GM10266 (cell line): ENCODE data around the gene RFX4.

Experiments
- DNase-seq: peaks from one replicate; pipeline ENCODE4 v3.0.0; 2012; ENCODE audit errors: extremely low spot score
- TF ChIP-seq, protein P1 (sequence below): IDR thresholded peaks from 2 replicates; pipeline ENCODE4 v1.5.1; 2012; ENCODE audit warnings: mild to moderate bottlenecking, low read depth; ENCODE audit not compliant: control insufficient read depth, insufficient read depth; ENCODE audit errors: missing control alignments

RFX4 gene

DNA sequence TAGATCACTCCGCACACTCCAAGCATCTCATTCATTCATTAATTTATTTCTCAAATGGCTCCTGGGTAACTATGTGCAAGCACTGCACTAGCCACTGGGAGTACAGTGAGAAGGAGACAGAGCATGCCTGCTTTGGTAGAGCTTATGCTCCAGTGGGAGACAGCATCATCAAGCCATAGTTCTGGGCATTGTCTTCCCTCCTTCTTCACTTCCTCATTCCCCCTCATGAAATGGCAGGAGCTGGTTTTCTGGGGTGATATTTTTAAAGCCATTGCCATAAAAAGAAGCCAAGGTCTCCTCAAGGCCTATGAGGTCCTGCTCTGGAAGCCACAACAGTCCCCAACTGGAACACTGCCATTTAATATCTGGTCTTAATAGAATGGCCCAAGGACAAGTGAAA lies 171.5 kb downstream of the RFX4 start:
- DNase-seq: no peak
- TF ChIP-seq, protein P1, sequence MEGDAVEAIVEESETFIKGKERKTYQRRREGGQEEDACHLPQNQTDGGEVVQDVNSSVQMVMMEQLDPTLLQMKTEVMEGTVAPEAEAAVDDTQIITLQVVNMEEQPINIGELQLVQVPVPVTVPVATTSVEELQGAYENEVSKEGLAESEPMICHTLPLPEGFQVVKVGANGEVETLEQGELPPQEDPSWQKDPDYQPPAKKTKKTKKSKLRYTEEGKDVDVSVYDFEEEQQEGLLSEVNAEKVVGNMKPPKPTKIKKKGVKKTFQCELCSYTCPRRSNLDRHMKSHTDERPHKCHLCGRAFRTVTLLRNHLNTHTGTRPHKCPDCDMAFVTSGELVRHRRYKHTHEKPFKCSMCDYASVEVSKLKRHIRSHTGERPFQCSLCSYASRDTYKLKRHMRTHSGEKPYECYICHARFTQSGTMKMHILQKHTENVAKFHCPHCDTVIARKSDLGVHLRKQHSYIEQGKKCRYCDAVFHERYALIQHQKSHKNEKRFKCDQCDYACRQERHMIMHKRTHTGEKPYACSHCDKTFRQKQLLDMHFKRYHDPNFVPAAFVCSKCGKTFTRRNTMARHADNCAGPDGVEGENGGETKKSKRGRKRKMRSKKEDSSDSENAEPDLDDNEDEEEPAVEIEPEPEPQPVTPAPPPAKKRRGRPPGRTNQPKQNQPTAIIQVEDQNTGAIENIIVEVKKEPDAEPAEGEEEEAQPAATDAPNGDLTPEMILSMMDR: no peak

DNA sequence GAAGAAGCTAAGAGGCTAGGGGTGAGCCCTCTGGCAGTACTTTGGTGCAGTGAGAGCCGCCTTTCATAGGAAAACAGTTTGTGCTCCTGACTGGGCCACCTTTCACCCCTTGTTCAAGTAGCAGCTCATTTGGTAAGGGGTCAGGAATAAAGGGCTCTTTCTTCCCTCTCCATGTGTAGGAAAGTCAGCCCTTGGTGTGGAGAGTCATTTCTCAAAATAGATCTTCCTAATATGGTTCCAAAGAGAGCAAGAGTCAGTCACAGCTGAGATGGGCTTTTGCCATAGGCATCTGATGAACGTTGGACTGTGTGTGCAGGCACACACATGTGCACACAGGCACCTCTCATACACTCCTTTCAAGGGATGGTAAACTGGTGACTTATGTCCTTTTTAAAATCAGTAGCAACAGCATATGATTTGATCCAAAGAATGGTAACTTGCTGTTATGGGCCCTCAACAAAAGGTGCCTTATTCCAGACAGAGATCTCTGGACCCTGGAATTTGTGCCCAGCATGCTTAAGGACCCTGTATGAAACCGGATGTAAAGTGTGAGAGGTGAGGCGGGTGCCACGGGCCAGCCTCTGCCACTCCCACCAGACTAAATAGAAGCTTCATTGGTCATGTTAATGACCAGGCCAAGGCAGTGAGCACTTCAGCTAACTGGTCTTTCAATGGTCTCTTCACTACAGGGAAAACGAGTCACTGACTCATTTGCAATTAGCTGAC lies 175.0 kb downstream of the RFX4 start:
- DNase-seq: no peak
- TF ChIP-seq, protein P1: no peak

DNA sequence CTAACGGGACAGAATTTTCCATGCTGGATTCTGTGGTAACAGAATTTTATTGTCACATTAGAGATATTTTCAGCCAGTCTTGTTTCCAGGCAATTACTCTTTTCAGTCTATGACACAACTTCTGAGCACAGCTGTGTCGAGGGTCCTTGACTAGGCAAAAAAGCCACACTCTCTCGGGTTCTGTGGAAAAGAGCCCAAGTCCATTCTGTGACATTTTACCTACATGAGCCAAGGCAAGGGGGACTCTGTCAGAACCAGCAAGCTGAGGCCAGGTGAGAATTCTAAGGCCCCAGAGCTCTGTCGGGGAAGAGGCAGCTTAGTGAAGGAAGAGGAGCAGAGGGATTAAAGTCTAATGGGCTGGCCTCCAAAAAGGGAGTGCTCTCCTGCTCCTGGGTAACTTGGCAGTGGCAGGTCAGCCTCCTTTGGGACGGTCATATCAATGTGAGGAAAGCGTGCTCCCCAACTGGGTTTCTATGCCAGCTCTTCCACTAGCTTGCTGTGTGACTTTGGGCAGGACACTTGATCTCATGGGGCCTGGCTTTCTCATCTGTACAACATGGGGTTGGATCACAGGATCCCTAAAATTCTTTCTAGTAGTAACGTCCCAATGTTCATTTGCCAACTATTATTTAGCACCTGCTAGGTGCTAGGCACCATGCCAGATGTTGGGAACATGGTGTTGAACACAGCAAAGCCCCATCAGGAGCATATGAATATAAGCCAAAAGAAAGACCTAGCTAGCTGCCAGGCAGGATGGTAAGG lies 175.7 kb downstream of the RFX4 start:
- no peak for DNase-seq
- TF ChIP-seq, protein P1: no peak

- no peak for DNase-seq
- TF ChIP-seq, protein P1: no peak
Observed at GRCh38 chr12:106759526-106760183, 176.9 kb downstream of the RFX4 start.

DNA sequence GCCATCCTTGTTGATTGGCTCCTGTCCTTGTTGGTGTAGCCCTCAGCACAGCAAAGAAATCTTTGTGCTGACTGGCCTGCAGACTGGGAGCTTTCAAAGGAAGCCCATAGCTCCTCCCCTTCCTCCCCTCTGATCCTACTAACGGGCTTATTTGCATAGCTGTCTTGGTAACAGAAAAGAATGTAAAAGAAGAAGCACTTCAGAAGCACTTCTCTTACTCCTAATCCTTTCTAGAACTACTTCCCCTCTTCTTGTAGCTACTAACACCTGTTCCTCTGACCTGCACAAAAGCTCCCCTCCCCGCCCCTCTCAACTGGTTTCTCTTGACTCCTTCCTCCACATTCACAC lies 177.4 kb downstream of the RFX4 start:
- peak; percentile 74 for DNase-seq
- TF ChIP-seq, protein P1: no peak

DNA sequence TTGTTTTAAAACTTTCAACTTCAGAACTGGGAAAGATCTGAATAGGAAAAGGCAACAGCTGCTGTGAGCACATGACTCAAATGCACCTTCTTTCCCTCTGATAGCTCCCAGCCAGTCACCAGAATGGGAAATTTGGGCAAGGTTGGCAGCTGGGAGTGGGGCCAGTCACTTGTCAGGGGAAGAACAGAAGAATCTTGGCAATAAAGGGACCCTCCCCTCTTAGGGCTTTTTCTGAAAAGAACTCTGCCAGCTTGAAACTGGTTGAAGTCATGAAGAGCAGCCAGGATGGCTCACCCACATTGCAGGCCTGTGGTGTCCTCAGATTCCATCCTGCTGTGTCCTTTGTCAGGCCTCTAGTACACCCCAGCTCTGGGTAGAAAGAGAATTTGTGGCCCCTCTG lies 181.4 kb downstream of the RFX4 start:
- TF ChIP-seq, protein P1: no peak
- no peak for DNase-seq
